GM12872 (cell line): ENCODE results near the gene ZNF488.

Source experiments
- CTCF ChIP-seq: IDR thresholded peaks from 3 replicates; pipeline ENCODE4 v1.5.1; 2011; ENCODE audit warnings: low read depth, mild to moderate bottlenecking, low read length, moderate library complexity; ENCODE audit not compliant: insufficient read depth

ZNF488 gene

GRCh38 chr10:47384148-47384921 is at the start of gene ZNF488:
Gene ZNF488, minus strand, starts transcription at chr10:47384293. Its CDS starts 15,464 bp downstream, at chr10:47368829.
- TF ChIP-seq CTCF: no peak

GRCh38 chr10:47425813-47426419 is 41.8 kb upstream of the ZNF488 start:
- TF ChIP-seq CTCF: no peak

- TF ChIP-seq CTCF: no peak
Measured at GRCh38 chr10:47424231-47424630, 40.1 kb upstream of the ZNF488 start.

GRCh38 chr10:47423476-47423875 is 39.4 kb upstream of the ZNF488 start:
- TF ChIP-seq CTCF: no peak

GRCh38 chr10:47421057-47421952 is 37.2 kb upstream of the ZNF488 start:
- TF ChIP-seq CTCF: no peak

GRCh38 chr10:47420305-47421056 is 36.4 kb upstream of the ZNF488 start:
- no peak for TF ChIP-seq CTCF
